NT2/D1 (cell line): ENCODE measurements around the gene XCL2.

ENCODE experiments used
- DNase-seq: peaks from one replicate; pipeline ENCODE4 v3.0.0-alpha.2; 2011; ENCODE audit warnings: low read depth, low spot score
- H3K27me3 ChIP-seq: 2 replicates; pipeline ENCODE4 v1.6.0; 2011; ENCODE audit warnings: mild to moderate bottlenecking; ENCODE audit not compliant: insufficient read length, insufficient read depth
- H3K36me3 ChIP-seq: 2 replicates; pipeline ENCODE4 v1.6.1; 2011; ENCODE audit warnings: mild to moderate bottlenecking, low read length, mixed read lengths; ENCODE audit not compliant: insufficient read depth, insufficient read length
- H3K4me1 ChIP-seq: 2 replicates; pipeline ENCODE4 v1.5.1; 2011; ENCODE audit not compliant: insufficient read depth, insufficient read length
- H3K4me3 ChIP-seq: 2 replicates; pipeline ENCODE4 v1.5.1; 2011; ENCODE audit warnings: low read depth; ENCODE audit not compliant: insufficient read length
- H3K9ac ChIP-seq: 2 replicates; pipeline ENCODE4 v1.6.0; 2011; ENCODE audit warnings: low read depth; ENCODE audit not compliant: insufficient read length
- H3K9me3 ChIP-seq: 2 replicates; pipeline ENCODE4 v1.5.1; 2011; ENCODE audit warnings: mild to moderate bottlenecking, low read length; ENCODE audit not compliant: insufficient read depth
- SUZ12 ChIP-seq: IDR thresholded peaks from 2 replicates; pipeline ENCODE4 v1.6.1; 2011; ENCODE audit not compliant: insufficient read length, insufficient read depth; ENCODE audit errors: extremely low read depth
- YY1 ChIP-seq: IDR thresholded peaks from 2 replicates; pipeline ENCODE4 v1.6.1; 2011; ENCODE audit not compliant: insufficient read length, insufficient read depth
- ZNF274 ChIP-seq: IDR thresholded peaks from 2 replicates; pipeline ENCODE4 v1.6.1; 2011; ENCODE audit warnings: mild to moderate bottlenecking, low read depth, low read length

Gene XCL2

DNA sequence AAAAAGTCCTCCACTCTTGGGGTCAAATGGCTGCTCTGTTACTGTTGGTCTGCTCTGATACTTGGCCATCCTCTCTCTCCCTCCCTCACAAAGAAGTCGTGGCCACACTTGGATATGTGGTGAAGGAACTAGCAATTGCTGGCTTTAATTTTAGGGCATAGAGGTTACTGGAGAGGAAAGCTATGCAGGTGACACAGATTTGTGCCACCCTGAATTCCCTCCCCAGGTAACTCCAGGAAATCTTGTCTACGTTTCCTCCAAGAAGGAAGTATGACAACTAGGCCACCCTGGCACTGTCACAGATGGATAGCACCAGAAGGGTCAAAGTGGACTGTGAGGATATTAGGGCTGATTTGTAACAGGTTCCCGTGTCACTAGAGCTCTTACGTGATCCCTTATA lies 36.0 kb downstream of the XCL2 start:
- DNase-seq: no peak
- Histone ChIP-seq H3K27me3 (no peaks in the 10 kb centered on the region), H3K9me3 (no peaks in the 10 kb centered on the region), H3K4me3 (no peak overlapping the region), H3K9ac (no peak overlapping the region), H3K4me1 (no peaks in the 10 kb centered on the region), H3K36me3 (peaks cover 3% of the 10 kb centered on the region)
- TF ChIP-seq ZNF274 (no peak), SUZ12 (no peak), YY1 (no peak)

DNA sequence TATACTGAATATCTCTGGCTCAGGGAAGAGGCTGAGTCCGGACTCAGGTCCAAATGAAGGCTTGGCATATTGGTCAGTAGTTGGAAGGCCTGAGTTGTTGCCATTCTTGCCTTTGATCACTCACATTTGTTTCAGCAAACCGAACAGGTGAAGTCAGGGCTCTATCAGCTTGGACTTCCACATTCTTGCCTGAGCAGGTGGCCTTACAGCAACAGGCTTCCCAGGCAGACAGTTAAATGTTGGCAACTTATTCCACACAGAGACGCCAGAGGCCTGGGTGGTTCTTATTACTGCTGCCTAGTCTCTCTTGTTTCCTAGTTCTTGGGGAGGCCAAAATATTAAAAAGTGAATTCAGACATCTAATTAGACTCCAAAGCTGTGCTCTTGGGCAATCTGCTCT lies 36.6 kb downstream of the XCL2 start:
- no peaks in the 10 kb centered on the region for H3K27me3 ChIP-seq
- no peak for TF ChIP-seq YY1
- TF ChIP-seq ZNF274: no peak
- no peak for DNase-seq

DNA sequence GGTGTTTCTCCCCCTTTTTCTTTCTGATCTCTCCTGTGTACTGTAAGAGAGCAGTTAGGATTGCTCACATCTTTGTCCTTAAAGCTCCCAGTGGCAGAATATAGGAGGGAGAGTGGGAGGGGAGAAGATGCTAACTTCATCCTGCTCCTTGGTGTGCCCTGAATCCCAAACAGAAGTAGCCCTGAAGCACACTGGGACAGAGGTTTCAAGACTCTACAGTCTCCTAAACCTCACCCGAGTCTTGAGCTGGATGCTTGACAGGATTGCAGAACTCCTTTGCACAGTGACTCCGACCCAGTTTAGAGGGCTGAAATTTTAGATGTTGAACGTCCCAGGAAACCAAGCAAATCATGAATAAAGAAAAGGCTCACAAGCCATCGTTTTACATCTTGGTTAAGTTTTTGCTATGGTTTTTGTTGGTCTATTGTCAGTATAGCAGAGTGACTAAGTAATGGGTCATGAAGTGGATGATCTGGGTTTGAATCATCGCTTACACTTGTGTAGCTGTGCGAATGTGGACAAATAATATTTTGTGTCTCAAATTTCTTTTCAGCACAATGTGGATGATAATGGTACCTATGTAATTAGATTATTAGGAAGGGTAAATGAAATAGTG lies 37.5 kb downstream of the XCL2 start:
- H3K27me3 ChIP-seq: no peaks in the 10 kb centered on the region
- DNase-seq: no peak
- no peaks in the 10 kb centered on the region for H3K4me1 ChIP-seq
- H3K9ac ChIP-seq: no peak overlapping the region
- TF ChIP-seq SUZ12 (no peak), ZNF274 (no peak), YY1 (no peak)
- peaks cover 3% of the 10 kb centered on the region for H3K36me3 ChIP-seq
- no peak overlapping the region for H3K4me3 ChIP-seq
- no peaks in the 10 kb centered on the region for H3K9me3 ChIP-seq

More for the DNA sequence above, 36.6 kb downstream of the XCL2 start:
- Histone ChIP-seq H3K4me1 (no peaks in the 10 kb centered on the region), H3K36me3 (peaks cover 3% of the 10 kb centered on the region), H3K9ac (no peak overlapping the region), H3K9me3 (no peaks in the 10 kb centered on the region), H3K4me3 (no peak overlapping the region)

DNA sequence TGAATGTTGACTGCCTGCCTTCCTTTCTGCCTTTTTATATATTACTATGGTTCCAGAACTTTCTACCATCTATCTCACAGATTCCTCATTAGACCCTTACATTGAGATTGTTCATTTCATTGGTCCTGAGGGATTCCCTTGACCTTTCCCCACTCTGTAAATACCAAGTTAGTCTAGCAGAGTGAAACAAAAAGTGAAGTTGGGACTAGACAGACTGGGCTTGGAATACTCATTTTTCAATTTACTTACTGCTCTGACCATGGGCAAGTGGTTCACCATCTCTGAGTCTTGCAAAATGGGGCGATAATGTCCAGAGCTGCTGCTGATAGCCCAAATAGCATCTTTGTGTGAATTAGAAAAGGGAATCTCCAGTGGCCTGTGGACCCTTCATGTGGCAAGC lies 38.8 kb downstream of the XCL2 start:
- Histone ChIP-seq H3K36me3 (peaks cover 3% of the 10 kb centered on the region), H3K27me3 (no peaks in the 10 kb centered on the region), H3K4me1 (no peaks in the 10 kb centered on the region), H3K9me3 (no peaks in the 10 kb centered on the region), H3K4me3 (no peak overlapping the region), H3K9ac (no peak overlapping the region)
- TF ChIP-seq YY1 (no peak), ZNF274 (no peak)
- DNase-seq: no peak

DNA sequence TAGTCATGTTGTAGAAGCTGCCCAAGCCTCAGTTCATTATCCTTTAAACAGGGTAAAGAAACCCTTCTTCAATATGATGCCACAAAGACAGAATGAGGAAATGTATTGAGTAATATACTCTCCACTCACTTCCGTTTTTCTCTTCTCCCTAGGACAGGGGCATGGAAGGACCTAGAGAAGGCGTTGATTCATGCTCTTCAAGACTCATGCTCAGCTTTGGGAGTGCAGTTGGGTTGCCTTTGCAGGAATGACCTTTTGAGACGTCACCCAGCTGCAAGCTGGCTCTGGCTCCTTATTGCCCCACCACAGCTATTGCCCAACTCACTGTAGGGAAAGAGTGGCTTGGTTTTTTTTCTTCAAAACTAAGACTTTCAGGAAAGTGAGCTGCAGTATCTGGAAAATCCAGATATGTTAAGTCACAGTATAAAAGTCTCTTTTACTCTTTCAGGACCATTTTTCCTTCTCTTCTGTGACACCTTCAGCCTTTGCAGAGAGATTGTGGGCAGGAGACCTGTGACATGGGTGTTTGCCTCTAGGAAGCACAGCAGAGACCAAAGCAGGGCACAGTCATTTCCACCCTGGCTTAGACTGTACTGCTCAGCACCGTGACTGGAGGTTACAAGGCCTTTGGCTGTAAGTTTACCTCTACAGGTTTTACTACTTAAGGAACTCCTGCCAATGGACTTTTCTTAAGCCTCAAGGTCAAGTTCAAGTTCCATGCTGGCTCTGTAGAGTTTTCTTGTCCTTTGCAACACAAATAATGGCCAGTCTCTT lies 39.5 kb downstream of the XCL2 start:
- Histone ChIP-seq H3K9me3 (no peaks in the 10 kb centered on the region), H3K27me3 (no peaks in the 10 kb centered on the region), H3K4me3 (no peak overlapping the region), H3K4me1 (no peaks in the 10 kb centered on the region), H3K36me3 (peaks cover 3% of the 10 kb centered on the region), H3K9ac (no peak overlapping the region)
- no peak for DNase-seq
- TF ChIP-seq ZNF274 (no peak), YY1 (no peak), SUZ12 (no peak)

DNA sequence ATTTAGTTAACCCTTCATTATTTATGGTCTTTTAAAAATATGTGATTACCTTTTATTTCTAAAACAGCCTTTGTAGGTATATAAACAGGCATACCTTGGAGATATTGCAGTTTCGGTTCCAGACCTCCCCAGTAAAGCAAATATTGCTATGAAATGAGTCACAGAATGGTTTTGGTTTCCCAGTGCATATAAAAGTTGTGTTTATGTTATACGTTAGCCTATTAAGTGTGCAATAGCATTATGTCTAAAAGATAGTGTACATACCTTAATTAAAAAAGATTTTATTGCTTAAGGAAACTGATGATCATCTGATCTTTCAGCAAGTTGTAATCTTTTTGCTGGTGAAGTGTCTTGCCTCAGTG lies 44.1 kb downstream of the XCL2 start:
- no peaks in the 10 kb centered on the region for H3K4me1 ChIP-seq
- no peak overlapping the region for H3K9ac ChIP-seq
- TF ChIP-seq YY1: no peak
- no peak for TF ChIP-seq ZNF274
- TF ChIP-seq SUZ12: no peak
- no peaks in the 10 kb centered on the region for H3K9me3 ChIP-seq
- no peaks in the 10 kb centered on the region for H3K27me3 ChIP-seq
- peaks cover 3% of the 10 kb centered on the region for H3K36me3 ChIP-seq
- no peak overlapping the region for H3K4me3 ChIP-seq
- no peak for DNase-seq

DNA sequence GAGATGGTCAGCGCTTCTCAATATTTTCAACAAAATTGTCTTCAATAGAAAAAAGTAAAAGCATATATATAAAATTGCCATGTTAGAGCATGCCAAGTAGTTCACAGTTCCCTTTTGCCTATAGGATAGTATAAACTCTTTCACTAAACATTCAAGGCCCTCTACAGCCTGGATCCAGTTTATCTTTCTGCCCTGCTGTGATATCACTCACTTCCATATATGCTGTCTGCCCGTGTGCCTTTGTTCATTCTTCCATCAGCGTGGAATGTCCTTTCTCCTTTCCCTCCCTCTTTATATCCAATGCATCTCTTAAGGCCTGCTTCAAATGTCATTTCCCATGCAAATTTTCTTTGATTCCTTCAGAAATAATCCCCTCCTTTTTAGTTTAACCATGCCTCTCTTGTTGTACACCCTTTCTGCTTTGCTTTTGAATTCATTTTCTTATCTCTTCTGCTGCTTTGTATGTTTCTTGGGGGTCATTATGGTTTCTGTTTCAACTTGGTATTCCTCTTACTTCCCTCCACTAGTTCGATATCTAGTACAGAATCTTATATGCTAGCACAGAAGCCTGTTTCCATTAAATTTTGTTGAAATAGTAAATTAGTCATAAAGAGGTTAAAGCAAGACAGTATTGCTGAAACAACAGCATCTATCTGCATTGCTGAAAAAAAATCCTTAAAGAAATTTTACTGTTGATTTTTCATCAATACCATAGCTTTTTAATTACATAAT lies 44.7 kb downstream of the XCL2 start:
- Histone ChIP-seq H3K36me3 (no peaks in the 10 kb centered on the region), H3K9ac (no peak overlapping the region), H3K27me3 (no peaks in the 10 kb centered on the region), H3K4me3 (no peak overlapping the region), H3K4me1 (no peaks in the 10 kb centered on the region), H3K9me3 (no peaks in the 10 kb centered on the region)
- TF ChIP-seq YY1 (no peak), ZNF274 (no peak), SUZ12 (no peak)
- DNase-seq: no peak
